ENCODE measurements around the gene ABHD14A.

DNA sequence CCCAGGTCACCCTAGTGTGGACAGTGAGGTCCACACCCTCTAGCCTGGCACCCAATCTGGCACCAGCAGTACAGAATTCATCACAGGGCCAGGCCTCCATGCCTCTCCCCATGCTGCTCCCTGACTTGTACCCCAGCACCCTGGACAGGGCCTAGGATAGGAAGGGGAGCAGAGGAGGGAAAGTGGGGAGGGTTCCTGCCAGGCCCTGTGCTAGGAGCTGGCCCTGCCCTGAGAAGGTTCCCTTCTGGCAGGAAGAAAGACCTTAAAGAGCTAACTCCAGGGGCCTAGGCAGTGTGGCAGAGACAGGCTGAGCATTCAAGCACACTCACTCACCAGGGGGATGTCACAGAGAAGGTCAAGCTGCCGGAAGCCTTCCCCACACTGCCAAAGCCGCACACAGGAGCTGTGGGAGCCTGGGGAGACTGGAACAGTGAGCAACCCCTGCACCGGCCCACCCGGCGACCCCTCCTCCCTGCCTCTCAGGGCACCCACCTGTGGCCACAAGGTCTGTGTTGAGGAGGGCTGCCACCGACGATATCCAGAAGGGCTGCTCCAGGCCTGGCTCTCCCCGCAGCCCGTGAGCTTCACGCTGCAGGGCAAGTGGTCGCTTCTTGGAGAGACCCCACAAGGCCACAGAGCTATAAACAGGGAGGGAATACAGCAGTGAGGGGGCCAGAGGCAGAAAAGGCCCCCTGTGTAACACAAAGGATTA is 40.6 kb upstream of the ABHD14A start:
- TF ChIP-seq, protein P1, sequence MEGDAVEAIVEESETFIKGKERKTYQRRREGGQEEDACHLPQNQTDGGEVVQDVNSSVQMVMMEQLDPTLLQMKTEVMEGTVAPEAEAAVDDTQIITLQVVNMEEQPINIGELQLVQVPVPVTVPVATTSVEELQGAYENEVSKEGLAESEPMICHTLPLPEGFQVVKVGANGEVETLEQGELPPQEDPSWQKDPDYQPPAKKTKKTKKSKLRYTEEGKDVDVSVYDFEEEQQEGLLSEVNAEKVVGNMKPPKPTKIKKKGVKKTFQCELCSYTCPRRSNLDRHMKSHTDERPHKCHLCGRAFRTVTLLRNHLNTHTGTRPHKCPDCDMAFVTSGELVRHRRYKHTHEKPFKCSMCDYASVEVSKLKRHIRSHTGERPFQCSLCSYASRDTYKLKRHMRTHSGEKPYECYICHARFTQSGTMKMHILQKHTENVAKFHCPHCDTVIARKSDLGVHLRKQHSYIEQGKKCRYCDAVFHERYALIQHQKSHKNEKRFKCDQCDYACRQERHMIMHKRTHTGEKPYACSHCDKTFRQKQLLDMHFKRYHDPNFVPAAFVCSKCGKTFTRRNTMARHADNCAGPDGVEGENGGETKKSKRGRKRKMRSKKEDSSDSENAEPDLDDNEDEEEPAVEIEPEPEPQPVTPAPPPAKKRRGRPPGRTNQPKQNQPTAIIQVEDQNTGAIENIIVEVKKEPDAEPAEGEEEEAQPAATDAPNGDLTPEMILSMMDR (conservative IDR thresholded peaks at IDR 0.05; ENCODE audit: low read length): no peak
- no peak for TF ChIP-seq EZH2phosphoT487 (IDR thresholded peaks at IDR 0.05; ENCODE audit: borderline replicate concordance, low read depth, low read length)

Measured in OCI-LY7 (cell line).